HEK293 (cell line): ENCODE results near the gene BAIAP2L2.

ENCODE experiments used
- CTCF ChIP-seq: fragments of 450-650 bp; formaldehyde crosslinking; IDR thresholded peaks from 2 replicates; pipeline ENCODE4 v1.5.1; 2016; ENCODE audit warnings: missing biosample characterization, missing genetic modification characterization
- ZBTB26 ChIP-seq: fragments of 450-650 bp; formaldehyde crosslinking; optimal IDR thresholded peaks from 2 replicates; pipeline ENCODE3; 2016; ENCODE audit warnings: missing biosample characterization, mild to moderate bottlenecking, missing genetic modification characterization
- ZNF292 ChIP-seq: fragments of 450-650 bp; formaldehyde crosslinking; IDR thresholded peaks from 2 replicates; pipeline ENCODE4 v1.5.1; 2016; ENCODE audit warnings: low read depth, missing biosample characterization, missing genetic modification characterization, borderline replicate concordance
- ZNF530 ChIP-seq: fragments of 450-650 bp; formaldehyde crosslinking; IDR thresholded peaks from 2 replicates; pipeline ENCODE4 v1.5.1; 2016; ENCODE audit warnings: low read depth, missing biosample characterization, missing genetic modification characterization
- ZNF776 ChIP-seq: fragments of 450-650 bp; formaldehyde crosslinking; IDR thresholded peaks from 2 replicates; pipeline ENCODE4 v1.5.0; 2017; ENCODE audit warnings: missing biosample characterization, missing genetic modification characterization, borderline replicate concordance

- TF ChIP-seq ZNF776 (tag by site-specific recombination) (no peak), CTCF (tag by site-specific recombination) (peak; percentile 97), ZNF292 (tag by site-specific recombination) (no peak), ZNF530 (no peak), ZBTB26 (tag by site-specific recombination) (no peak)
These were observed 58.3 kb downstream of the BAIAP2L2 start for GRCh38 chr22:38051900-38052862.
